MCF 10A (cell line): ENCODE data around the gene ANK2. TPM values are rescaled to one million over a fixed set of nuclear protein-coding genes. Genes with fewer than 3 reads are reported as not detected.

ENCODE experiments used
- BruUV-seq: library from RNA; stranded (reverse); fragments of 400-500 nt; replicated peaks from 2 replicates; lab custom pipeline; 2021; lab: Mats Ljungman, UMichigan
- CTCF ChIA-PET: fragments of 300-600 bp; sonication (Branson Sonifier 250); formaldehyde crosslinking; extraction: SDS; loops from one replicate; lab custom pipeline; 2021; ENCODE audit warnings: antibody characterized with exemption, inconsistent platforms; lab: Yijun Ruan, JAX
- POLR2A ChIA-PET: fragments of 300-600, 350-650 bp; sonication (Branson Sonifier 250); formaldehyde crosslinking; extraction: SDS; loops from one replicate; lab custom pipeline; 2020; ENCODE audit warnings: antibody characterized with exemption, inconsistent platforms; lab: Yijun Ruan, JAX
- DNase-seq: peaks from one replicate; pipeline ENCODE4 v3.0.0-alpha.2; 2018; ENCODE audit not compliant: unreplicated experiment
- H3K27ac Mint-ChIP-seq: one replicate; pipeline ENCODE4 v1.8.0; 2022; ENCODE audit warnings: mild to moderate bottlenecking, low read depth, mixed read lengths; ENCODE audit not compliant: unreplicated experiment
- H3K27me3 Mint-ChIP-seq: one replicate; pipeline ENCODE4 v1.8.0; 2022; ENCODE audit warnings: mixed read lengths; ENCODE audit not compliant: insufficient read depth, unreplicated experiment
- H3K36me3 Mint-ChIP-seq: one replicate; pipeline ENCODE4 v1.8.0; 2022; ENCODE audit warnings: mild to moderate bottlenecking, moderate library complexity, mixed read lengths; ENCODE audit not compliant: insufficient read depth, unreplicated experiment
- H3K4me1 Mint-ChIP-seq: one replicate; pipeline ENCODE4 v1.8.0; 2022; ENCODE audit warnings: mixed read lengths; ENCODE audit not compliant: insufficient read depth, unreplicated experiment
- H3K4me3 Mint-ChIP-seq: one replicate; pipeline ENCODE4 v1.8.0; 2022; ENCODE audit warnings: mild to moderate bottlenecking, moderate library complexity, mixed read lengths; ENCODE audit not compliant: unreplicated experiment
- H3K9me3 Mint-ChIP-seq: one replicate; pipeline ENCODE4 v1.8.0; 2022; ENCODE audit warnings: mixed read lengths; ENCODE audit not compliant: unreplicated experiment
- CTCF ChIP-seq: fragments of 200-600 bp; IDR thresholded peaks from one replicate; pipeline ENCODE4 v1.8.0; 2022; ENCODE audit warnings: antibody characterized with exemption, mild to moderate bottlenecking; ENCODE audit not compliant: unreplicated experiment
- intact Hi-C: fragments of 100-400 bp; cut with micrococcal nuclease; formaldehyde crosslinking; loops from 2 replicates; pipeline ENCODE4 v1.14.1; 2022
- microRNA-seq: library from miRNA; unstranded; fragments of <30 nt; microRNA quantifications from one replicate; pipeline ENCODE4 v1.2.0, GENCODE V29; 2022
- total RNA-seq: library from RNA; stranded (reverse); gene quantifications from 2 replicates; pipeline ENCODE4 v1.2.3, GENCODE V29; 2022

ANK2 gene
- total RNA-seq, 1 experiment from 2014 or later, result 37.4 TPM

- POLR2A ChIA-PET, result interaction anchor here (1.4 to 1.5 kb wide), 3 partner anchors 12 to 35 kb away, joined by 3 to 4 read pairs (median 4); no protein-coding TSS in a partner anchor
- intact Hi-C loops, result no loop called here
- H3K27me3 Mint-ChIP-seq, result no peaks in the 10 kb centered on the region
- CTCF ChIA-PET, result interaction anchor here (0.6 kb wide), 1 partner anchor 22 kb away, joined by 3 read pairs; no protein-coding TSS in a partner anchor
- no peak for TF ChIP-seq CTCF
- H3K4me3 Mint-ChIP-seq, result peak overlapping the region; percentile 33
- peaks cover 35% of the 10 kb centered on the region for H3K4me1 Mint-ChIP-seq
- H3K36me3 Mint-ChIP-seq, result peaks cover 14% of the 10 kb centered on the region
- no peak for DNase-seq
- no TSS peak for BruUV-seq
- H3K9me3 Mint-ChIP-seq, result no peaks in the 10 kb centered on the region
- no peak overlapping the region for H3K27ac Mint-ChIP-seq
Observed at GRCh38 chr4:113433116-113433515, 383.7 kb downstream of the ANK2 start.

Small RNA genes lying within 50 kb of the gene (microRNA-seq; reads per million reads assigned to microRNA genes)
- 0.53 reads per million for gene MIR1243
- gene MIR8082, result not detected
